Measurements from ENCODE around the gene AP2A2.

AP2A2 gene

DNA sequence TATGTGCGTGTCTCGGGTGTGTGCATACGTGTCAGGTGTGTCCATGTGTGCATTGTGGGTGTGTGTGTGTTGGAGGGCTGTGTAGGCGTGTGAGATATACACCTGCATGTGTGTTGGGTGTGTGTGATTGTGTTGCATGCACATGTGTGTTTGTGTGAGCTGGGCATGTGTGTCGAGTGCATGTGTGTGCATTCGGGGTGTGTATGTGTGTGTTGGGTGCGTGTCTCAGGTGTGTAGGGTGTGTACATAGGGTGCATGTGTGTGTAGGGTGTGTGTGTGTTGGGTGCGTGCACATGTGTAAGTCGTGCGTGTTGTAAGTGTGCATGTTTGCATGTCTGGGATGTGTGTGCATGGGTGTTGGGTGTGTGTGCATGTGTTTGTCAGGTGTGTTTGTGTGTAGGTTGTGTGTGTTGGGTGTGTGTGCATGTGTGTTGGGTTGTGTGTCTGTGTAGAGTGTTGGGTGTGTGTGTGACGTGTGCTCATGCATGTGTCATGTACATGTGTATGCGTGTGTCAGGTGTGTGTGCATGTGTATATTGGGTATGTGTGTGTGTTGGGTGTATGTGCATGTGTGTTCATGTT, 106.7 kb downstream of the AP2A2 start:
- DNase-seq (ENCODE audit: low spot score): no peak
- TF ChIP-seq, protein P1, sequence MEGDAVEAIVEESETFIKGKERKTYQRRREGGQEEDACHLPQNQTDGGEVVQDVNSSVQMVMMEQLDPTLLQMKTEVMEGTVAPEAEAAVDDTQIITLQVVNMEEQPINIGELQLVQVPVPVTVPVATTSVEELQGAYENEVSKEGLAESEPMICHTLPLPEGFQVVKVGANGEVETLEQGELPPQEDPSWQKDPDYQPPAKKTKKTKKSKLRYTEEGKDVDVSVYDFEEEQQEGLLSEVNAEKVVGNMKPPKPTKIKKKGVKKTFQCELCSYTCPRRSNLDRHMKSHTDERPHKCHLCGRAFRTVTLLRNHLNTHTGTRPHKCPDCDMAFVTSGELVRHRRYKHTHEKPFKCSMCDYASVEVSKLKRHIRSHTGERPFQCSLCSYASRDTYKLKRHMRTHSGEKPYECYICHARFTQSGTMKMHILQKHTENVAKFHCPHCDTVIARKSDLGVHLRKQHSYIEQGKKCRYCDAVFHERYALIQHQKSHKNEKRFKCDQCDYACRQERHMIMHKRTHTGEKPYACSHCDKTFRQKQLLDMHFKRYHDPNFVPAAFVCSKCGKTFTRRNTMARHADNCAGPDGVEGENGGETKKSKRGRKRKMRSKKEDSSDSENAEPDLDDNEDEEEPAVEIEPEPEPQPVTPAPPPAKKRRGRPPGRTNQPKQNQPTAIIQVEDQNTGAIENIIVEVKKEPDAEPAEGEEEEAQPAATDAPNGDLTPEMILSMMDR (IDR thresholded peaks at IDR 0.05; ENCODE audit: extremely low read depth, missing control alignments): no peak

DNA sequence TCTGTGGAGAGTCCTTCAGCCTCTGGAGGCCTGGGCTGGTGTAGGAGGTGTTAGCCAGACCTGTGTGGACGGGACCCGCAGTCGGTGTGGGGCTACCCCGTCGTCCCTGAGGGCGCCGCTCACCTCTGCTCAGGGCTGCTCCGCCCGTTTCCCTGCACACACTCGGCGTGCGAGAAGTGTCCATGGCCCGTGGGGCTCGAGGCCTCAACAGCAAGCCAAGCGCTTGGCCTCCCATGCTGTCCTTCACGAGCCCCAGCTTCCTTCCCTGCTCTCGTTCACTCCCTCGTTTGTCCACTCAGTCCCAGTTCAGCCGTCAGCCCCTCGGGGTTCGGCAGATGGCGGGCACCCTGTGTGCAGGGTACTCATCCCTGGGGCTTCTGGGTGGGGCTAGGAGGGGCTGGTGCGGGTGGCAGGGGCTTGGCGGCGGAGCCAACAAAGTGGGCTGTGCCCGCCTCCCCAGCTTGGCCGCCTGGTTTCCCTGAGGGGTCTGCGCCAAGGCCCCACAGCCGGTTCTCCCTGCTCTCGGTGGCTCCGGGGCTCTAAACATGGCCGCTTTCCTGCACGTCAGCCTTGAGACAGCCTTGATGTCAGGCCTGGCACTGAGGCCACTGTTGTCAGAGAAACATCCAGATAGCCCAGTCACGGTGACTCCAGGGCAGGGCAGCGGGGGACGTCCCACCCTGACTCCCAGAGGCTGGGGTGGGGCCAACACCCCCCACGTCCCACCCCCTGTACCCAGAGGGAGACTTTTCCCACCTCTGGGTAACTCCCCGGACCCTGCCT, 107.5 kb downstream of the AP2A2 start:
- TF ChIP-seq, protein P1 (IDR thresholded peaks at IDR 0.05; ENCODE audit: extremely low read depth, missing control alignments): no peak
- no peak for DNase-seq (ENCODE audit: low spot score)

DNA sequence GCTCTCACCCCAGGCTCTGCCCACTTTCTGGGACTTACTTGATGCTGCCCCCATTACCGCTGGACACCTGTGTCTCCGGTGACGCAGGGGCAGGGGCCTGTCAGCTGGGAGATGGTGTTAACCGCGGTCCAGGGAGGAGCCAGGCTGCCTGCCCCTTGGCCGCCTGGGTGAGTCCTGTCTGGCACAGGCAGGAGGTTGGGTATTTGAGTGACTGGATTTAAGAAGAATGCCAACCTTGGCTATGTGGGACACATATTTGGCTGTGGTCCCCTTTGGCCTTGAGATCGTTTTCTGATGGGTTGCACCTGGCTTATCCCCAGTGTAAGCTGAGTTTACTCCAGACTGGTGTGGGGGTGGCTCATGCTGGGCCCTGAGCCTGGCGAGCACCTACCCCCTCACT, 108.3 kb downstream of the AP2A2 start:
- TF ChIP-seq, protein P1 (IDR thresholded peaks at IDR 0.05; ENCODE audit: extremely low read depth, missing control alignments): no peak
- no peak for DNase-seq (ENCODE audit: low spot score)

DNA sequence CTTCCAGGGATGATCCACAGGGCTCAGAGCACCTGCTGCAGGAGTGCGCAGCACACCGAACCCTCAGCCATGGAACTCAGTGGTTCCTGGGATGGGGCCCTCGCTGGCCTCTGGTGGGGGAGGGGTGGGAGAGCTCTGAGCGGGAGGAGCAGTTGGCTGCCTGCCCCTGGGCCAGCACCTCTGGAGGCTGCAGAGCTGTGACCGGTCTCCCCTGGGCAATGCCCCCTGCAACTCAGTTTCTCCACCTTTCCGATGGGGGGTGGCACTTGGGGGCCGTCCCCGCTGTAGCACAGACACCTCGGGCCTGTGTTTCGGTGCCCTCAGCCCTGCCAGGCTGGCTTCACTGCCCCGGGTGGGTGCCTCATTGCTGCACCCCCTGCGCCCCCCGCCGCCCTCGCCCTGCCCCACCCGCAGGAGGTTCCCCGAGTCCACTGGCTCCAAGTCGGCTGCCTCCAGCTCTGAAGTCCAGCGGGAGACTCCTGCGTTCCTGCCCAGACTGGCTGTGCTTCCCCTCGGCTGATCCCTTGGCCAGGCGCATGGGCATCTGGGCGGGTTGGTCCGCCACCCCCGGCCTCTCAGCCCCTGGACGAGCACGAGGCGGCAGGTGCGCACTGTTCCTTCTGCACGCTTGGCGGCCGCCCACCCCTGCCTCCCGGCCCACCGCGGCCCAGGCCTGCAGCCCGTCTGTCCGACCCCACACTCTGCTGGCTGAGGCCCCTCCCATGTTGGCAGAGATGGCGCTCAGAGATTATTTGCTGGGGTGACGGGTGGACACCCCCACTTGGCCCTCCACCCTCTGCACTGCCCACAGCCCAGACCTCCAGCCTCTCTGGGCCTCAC, 109.0 kb downstream of the AP2A2 start:
- TF ChIP-seq, protein P1 (IDR thresholded peaks at IDR 0.05; ENCODE audit: extremely low read depth, missing control alignments): no peak

DNA sequence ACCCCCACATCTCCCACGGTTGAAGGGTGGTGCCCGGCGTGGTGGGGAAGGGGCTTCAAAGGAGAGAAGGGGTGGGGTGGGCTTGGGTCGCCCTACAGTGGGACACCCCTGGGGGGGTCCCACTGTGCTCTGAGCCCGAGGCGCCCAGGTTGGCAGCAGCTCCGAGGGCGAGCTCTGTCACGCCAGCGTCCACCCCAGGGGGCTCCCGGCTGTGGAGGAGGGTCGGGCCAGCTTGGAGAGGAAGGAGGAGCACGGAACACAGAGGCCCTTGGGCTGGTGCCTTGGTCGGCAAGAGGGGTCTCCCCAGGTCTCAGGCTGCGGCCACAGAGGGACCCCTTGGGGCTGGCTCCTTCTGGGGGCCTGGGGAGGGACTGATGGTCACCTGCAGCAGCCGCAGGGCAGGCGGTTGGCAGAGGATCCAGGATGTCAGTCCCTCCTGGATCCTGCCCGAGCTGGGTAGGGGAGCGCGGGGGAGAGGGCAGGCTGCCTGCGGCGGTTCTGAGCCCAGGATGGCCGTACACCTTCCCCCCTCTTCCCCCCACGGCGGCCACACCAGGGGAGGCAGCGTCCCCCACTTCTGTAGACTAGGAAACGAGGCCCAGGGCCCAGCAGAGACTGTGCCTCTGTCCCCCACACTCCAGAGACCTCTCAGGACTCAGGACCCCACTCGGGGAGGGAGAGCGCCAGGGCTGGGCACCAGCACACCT, 110.1 kb downstream of the AP2A2 start:
- TF ChIP-seq, protein P1 (IDR thresholded peaks at IDR 0.05; ENCODE audit: extremely low read depth, missing control alignments): no peak
- no peak for DNase-seq (ENCODE audit: low spot score)

More for the DNA sequence above, 109.0 kb downstream of the AP2A2 start:
- DNase-seq (ENCODE audit: low spot score): no peak

DNA sequence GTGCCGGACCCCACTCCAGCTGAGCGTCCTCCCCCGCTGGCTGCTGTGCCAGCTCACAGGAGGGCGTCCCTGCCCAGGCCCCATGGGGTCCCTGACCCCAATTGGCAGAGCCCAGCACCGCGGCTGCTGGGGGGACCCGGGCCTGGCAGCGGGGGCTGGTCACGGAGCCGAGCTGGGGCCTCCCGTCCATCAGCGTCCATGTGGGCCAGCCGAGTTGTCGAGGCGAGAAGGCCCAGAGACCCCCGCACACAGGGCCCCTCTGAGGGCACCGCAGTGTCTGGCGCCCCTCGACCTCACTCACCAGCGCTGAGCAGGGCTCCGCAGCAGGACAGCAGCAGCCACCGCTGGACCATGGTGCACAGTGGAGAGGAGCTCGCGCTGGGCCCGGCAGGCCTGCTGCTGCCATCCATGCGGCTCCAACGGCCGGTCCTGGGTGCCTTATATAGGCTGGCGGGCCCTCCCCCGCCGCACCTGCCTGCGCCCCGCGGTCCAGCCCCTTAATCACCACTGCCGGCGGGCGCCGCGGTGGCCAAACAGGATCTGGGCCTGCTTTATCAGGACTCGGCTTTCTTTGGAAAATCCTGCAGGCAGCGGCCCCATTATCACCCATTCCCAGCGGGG, 110.7 kb downstream of the AP2A2 start, which contains the start of gene MUC6:
MUC6 (minus strand) TSS at position 416 of the 621 bp plus-strand sequence; CDS start at position 353, 63 bp downstream.
- TF ChIP-seq, protein P1 (IDR thresholded peaks at IDR 0.05; ENCODE audit: extremely low read depth, missing control alignments): no peak
- DNase-seq (ENCODE audit: low spot score): no peak
